SJSA1 (cell line): ENCODE results near the gene CRYGN. TPM values are rescaled to one million over a fixed set of nuclear protein-coding genes. Genes with fewer than 3 reads are reported as not detected.
A peak's percentile ranks its signal among the peaks of the same experiment; 100 is the strongest.

Experiments used
- DNase-seq, 2 experiments: peaks; one replicate each; pipeline ENCODE4 v3.0.0-alpha.2; 2015 to 2020; ENCODE audit warnings: low spot score in 2 of 2, low read depth in 1 of 2
- H3K27ac ChIP-seq: fragments of 250-450 bp; sonication (Bioruptor Pico); 2 replicates; pipeline ENCODE4 v1.5.1; 2020; ENCODE audit warnings: mild to moderate bottlenecking, moderate library complexity
- H3K27me3 ChIP-seq: fragments of 250-450 bp; sonication (Bioruptor Pico); replicated peaks from 2 replicates; pipeline ENCODE4 v1.5.1; 2020; ENCODE audit warnings: mild to moderate bottlenecking, moderate library complexity
- H3K36me3 ChIP-seq: fragments of 250-450 bp; sonication (Bioruptor Pico); 2 replicates; pipeline ENCODE4 v1.5.1; 2020; ENCODE audit warnings: mild to moderate bottlenecking
- H3K4me1 ChIP-seq: fragments of 250-450 bp; sonication (Bioruptor Pico); replicated peaks from 2 replicates; pipeline ENCODE4 v1.6.1; 2021; ENCODE audit warnings: mild to moderate bottlenecking
- H3K4me3 ChIP-seq: fragments of 250-450 bp; sonication (Bioruptor Pico); 2 replicates; pipeline ENCODE4 v1.5.1; 2020; ENCODE audit warnings: mild to moderate bottlenecking
- H3K9me3 ChIP-seq: fragments of 250-450 bp; sonication (Bioruptor Pico); replicated peaks from 2 replicates; pipeline ENCODE4 v1.5.1; 2020; ENCODE audit warnings: mild to moderate bottlenecking
- total RNA-seq: library from RNA; depleted of rRNA; stranded (reverse); fragments of >200 nt; shearing (Covaris generic); gene quantifications from 2 replicates; pipeline ENCODE4 v1.2.3, GENCODE V29; 2014

Gene CRYGN
- total RNA-seq, 1 experiment from 2014 or later, result not detected

GRCh38 chr7:151469281-151469680, 29.3 kb upstream of the CRYGN start:
- no peak for DNase-seq
- H3K27me3 ChIP-seq, result no peaks in the 10 kb centered on the region
- no peak overlapping the region for H3K27ac ChIP-seq
- H3K9me3 ChIP-seq, result no peaks in the 10 kb centered on the region
- peaks cover 96% of the 10 kb centered on the region for H3K36me3 ChIP-seq
- no peak overlapping the region for H3K4me3 ChIP-seq
- no peaks in the 10 kb centered on the region for H3K4me1 ChIP-seq

GRCh38 chr7:151468217-151469018, 28.5 kb upstream of the CRYGN start:
- H3K27ac ChIP-seq, result no peak overlapping the region
- no peak overlapping the region for H3K4me3 ChIP-seq
- DNase-seq, result no peak
- peaks cover 7% of the 10 kb centered on the region; the same call in 1 of the 2 replicates for H3K9me3 ChIP-seq
- no peaks in the 10 kb centered on the region for H3K27me3 ChIP-seq
- H3K36me3 ChIP-seq, result peaks cover 96% of the 10 kb centered on the region
- H3K4me1 ChIP-seq, result no peaks in the 10 kb centered on the region

GRCh38 chr7:151465169-151465568, 25.2 kb upstream of the CRYGN start:
- Histone ChIP-seq H3K36me3 (peaks cover 77% of the 10 kb centered on the region), H3K4me3 (no peak overlapping the region), H3K4me1 (peaks cover 18% of the 10 kb centered on the region), H3K27me3 (no peaks in the 10 kb centered on the region), H3K9me3 (peaks cover 13% of the 10 kb centered on the region; the same call in 1 of the 2 replicates), H3K27ac (no peak overlapping the region)
- no peak for DNase-seq

- Histone ChIP-seq H3K4me3 (no peak overlapping the region), H3K27me3 (no peaks in the 10 kb centered on the region), H3K4me1 (peaks cover 32% of the 10 kb centered on the region), H3K9me3 (peaks cover 13% of the 10 kb centered on the region; the same call in 1 of the 2 replicates), H3K36me3 (peaks cover 49% of the 10 kb centered on the region), H3K27ac (no peak overlapping the region)
- DNase-seq, result no peak
These were observed 22.4 kb upstream of the CRYGN start for GRCh38 chr7:151462306-151462779.

GRCh38 chr7:151461942-151462230, 21.9 kb upstream of the CRYGN start:
- H3K4me3 ChIP-seq, result no peak overlapping the region
- peaks cover 32% of the 10 kb centered on the region for H3K4me1 ChIP-seq
- H3K27me3 ChIP-seq, result no peaks in the 10 kb centered on the region
- H3K9me3 ChIP-seq, result peaks cover 13% of the 10 kb centered on the region; the same call in 1 of the 2 replicates
- peaks cover 44% of the 10 kb centered on the region for H3K36me3 ChIP-seq
- H3K27ac ChIP-seq, result no peak overlapping the region
- no peak for DNase-seq

GRCh38 chr7:151461096-151461941, 21.4 kb upstream of the CRYGN start:
- peak in 1 of 2 experiments; percentile 12 for DNase-seq
- H3K27me3 ChIP-seq, result no peaks in the 10 kb centered on the region
- no peak overlapping the region for H3K4me3 ChIP-seq
- peaks cover 32% of the 10 kb centered on the region for H3K4me1 ChIP-seq
- peak overlapping the region; percentile 77 for H3K27ac ChIP-seq
- H3K9me3 ChIP-seq, result peaks cover 13% of the 10 kb centered on the region; the same call in 1 of the 2 replicates
- peaks cover 41% of the 10 kb centered on the region for H3K36me3 ChIP-seq

GRCh38 chr7:151460474-151460855, 20.5 kb upstream of the CRYGN start:
- Histone ChIP-seq H3K27me3 (no peaks in the 10 kb centered on the region), H3K4me3 (peak overlapping the region; percentile 12), H3K36me3 (peaks cover 32% of the 10 kb centered on the region), H3K4me1 (peaks cover 32% of the 10 kb centered on the region), H3K9me3 (peaks cover 13% of the 10 kb centered on the region; the same call in 1 of the 2 replicates), H3K27ac (peak overlapping the region; percentile 77)
- DNase-seq, result no peak

- Histone ChIP-seq H3K27ac (peak overlapping the region; percentile 77), H3K36me3 (peaks cover 26% of the 10 kb centered on the region), H3K9me3 (peaks cover 13% of the 10 kb centered on the region; the same call in 1 of the 2 replicates), H3K27me3 (no peaks in the 10 kb centered on the region), H3K4me3 (peak overlapping the region; percentile 12), H3K4me1 (peaks cover 32% of the 10 kb centered on the region)
- peak; percentile 87 to 94 for DNase-seq
These were observed 20.0 kb upstream of the CRYGN start for GRCh38 chr7:151459726-151460473.

- Histone ChIP-seq H3K36me3 (peaks cover 3% of the 10 kb centered on the region; the same call in 1 of the 2 replicates), H3K9me3 (no peaks in the 10 kb centered on the region), H3K4me3 (no peak overlapping the region), H3K27me3 (no peaks in the 10 kb centered on the region), H3K27ac (no peak overlapping the region), H3K4me1 (peaks cover 32% of the 10 kb centered on the region)
- no peak for DNase-seq
These were observed 17.6 kb upstream of the CRYGN start for GRCh38 chr7:151457534-151457933.

- Histone ChIP-seq H3K27ac (no peak overlapping the region), H3K27me3 (no peaks in the 10 kb centered on the region), H3K4me1 (peaks cover 30% of the 10 kb centered on the region), H3K36me3 (no peaks in the 10 kb centered on the region), H3K9me3 (no peaks in the 10 kb centered on the region), H3K4me3 (no peak overlapping the region)
- DNase-seq, result no peak
These were observed 16.8 kb upstream of the CRYGN start for GRCh38 chr7:151456782-151457181.

GRCh38 chr7:151456276-151456675, 16.3 kb upstream of the CRYGN start:
- Histone ChIP-seq H3K4me1 (peaks cover 25% of the 10 kb centered on the region), H3K27me3 (no peaks in the 10 kb centered on the region), H3K27ac (no peak overlapping the region), H3K36me3 (no peaks in the 10 kb centered on the region), H3K4me3 (no peak overlapping the region), H3K9me3 (no peaks in the 10 kb centered on the region)
- no peak for DNase-seq

- Histone ChIP-seq H3K4me1 (peaks cover 19% of the 10 kb centered on the region), H3K27ac (no peak overlapping the region), H3K36me3 (no peaks in the 10 kb centered on the region), H3K27me3 (no peaks in the 10 kb centered on the region), H3K4me3 (no peak overlapping the region), H3K9me3 (no peaks in the 10 kb centered on the region)
- DNase-seq, result no peak
These were observed 15.7 kb upstream of the CRYGN start for GRCh38 chr7:151455690-151456089.

- Histone ChIP-seq H3K4me3 (no peak overlapping the region), H3K4me1 (peaks cover 12% of the 10 kb centered on the region), H3K27ac (no peak overlapping the region), H3K9me3 (no peaks in the 10 kb centered on the region), H3K27me3 (no peaks in the 10 kb centered on the region), H3K36me3 (no peaks in the 10 kb centered on the region)
- DNase-seq, result no peak
These were observed 15.1 kb upstream of the CRYGN start for GRCh38 chr7:151454932-151455530.
